Measurements from ENCODE around the gene NLRP13.
"Not testable (repeated sequence)": the region's sequence is repeated elsewhere in the genome, so short reads cannot be mapped to it uniquely, and the experiment has no call there.

Gene NLRP13

GRCh38 chr19:55931936-55932386 lies at the start of gene NLRP13:
NLRP13 (minus strand) TSS chr19:55932336; CDS start chr19:55932311, 25 bp downstream.
- DNase-seq (ENCODE audit: low read depth in 2 of 2): no peak

- DNase-seq (ENCODE audit: low read depth in 2 of 2): no peak
Observed at GRCh38 chr19:55980415-55980814, 48.3 kb upstream of the NLRP13 start.

GRCh38 chr19:55973982-55974381 lies 41.8 kb upstream of the NLRP13 start:
- no peak for DNase-seq (ENCODE audit: low read depth in 2 of 2)

- DNase-seq (ENCODE audit: low read depth in 2 of 2): no peak
Observed at GRCh38 chr19:55962186-55962585, 30.1 kb upstream of the NLRP13 start.

GRCh38 chr19:55959996-55960675 lies 28.0 kb upstream of the NLRP13 start:
- no peak for DNase-seq (ENCODE audit: low read depth in 2 of 2)

- no peak for DNase-seq (ENCODE audit: low read depth in 2 of 2)
Observed at GRCh38 chr19:55958356-55958755, 26.2 kb upstream of the NLRP13 start.

GRCh38 chr19:55956431-55956830 lies 24.3 kb upstream of the NLRP13 start:
- DNase-seq (ENCODE audit: low read depth in 2 of 2): no peak

- not testable (repeated sequence) for DNase-seq (ENCODE audit: low read depth in 2 of 2)
Observed at GRCh38 chr19:55950566-55950965, 18.4 kb upstream of the NLRP13 start.

GRCh38 chr19:55947532-55947931 lies 15.4 kb upstream of the NLRP13 start, which contains the start of gene NLRP8:
NLRP8 (plus strand) TSS chr19:55947832.
- no peak for DNase-seq (ENCODE audit: low read depth in 2 of 2)

GRCh38 chr19:55940306-55940705 lies 8.2 kb upstream of the NLRP13 start:
- DNase-seq (ENCODE audit: low read depth in 2 of 2): no peak

- DNase-seq (ENCODE audit: low read depth in 2 of 2): no peak
Observed at GRCh38 chr19:55939206-55939605, 7.1 kb upstream of the NLRP13 start.

GRCh38 chr19:55935206-55935605 lies 3.1 kb upstream of the NLRP13 start:
- no peak for DNase-seq (ENCODE audit: low read depth in 2 of 2)

- DNase-seq (ENCODE audit: low read depth in 2 of 2): no peak
Observed at GRCh38 chr19:55930996-55931515, 1.1 kb downstream of the NLRP13 start.

- DNase-seq (ENCODE audit: low read depth in 2 of 2): not testable (repeated sequence)
Observed at GRCh38 chr19:55929258-55929657, 2.9 kb downstream of the NLRP13 start.

GRCh38 chr19:55927991-55928390 lies 4.1 kb downstream of the NLRP13 start:
- no peak for DNase-seq (ENCODE audit: low read depth in 2 of 2)

- DNase-seq (ENCODE audit: low read depth in 2 of 2): no peak
Observed at GRCh38 chr19:55923556-55923955, 8.6 kb downstream of the NLRP13 start.

GRCh38 chr19:55913643-55914268 lies 18.4 kb downstream of the NLRP13 start:
- DNase-seq (ENCODE audit: low read depth in 2 of 2): no peak

- no peak for DNase-seq (ENCODE audit: low read depth in 2 of 2)
Observed at GRCh38 chr19:55912916-55913315, 19.2 kb downstream of the NLRP13 start.

- DNase-seq (ENCODE audit: low read depth in 2 of 2): no peak
Observed at GRCh38 chr19:55909801-55910200, 22.3 kb downstream of the NLRP13 start.

GRCh38 chr19:55907746-55908145 lies 24.4 kb downstream of the NLRP13 start:
- no peak for DNase-seq (ENCODE audit: low read depth in 2 of 2)

- DNase-seq (ENCODE audit: low read depth in 2 of 2): no peak
Observed at GRCh38 chr19:55907286-55907685, 24.9 kb downstream of the NLRP13 start.

- DNase-seq (ENCODE audit: low read depth in 2 of 2): no peak
Observed at GRCh38 chr19:55902080-55902751, 29.9 kb downstream of the NLRP13 start.
